ENCODE measurements around the gene NACC2. TPM values are rescaled to one million over a fixed set of nuclear protein-coding genes. Genes with fewer than 3 reads are reported as not detected.

The NACC2 gene
- total and polyA plus RNA-seq, 2 donors (not counting 1 experiment from before 2014, with no cell fraction given), result 0.34 to 1.9 TPM

GRCh38 chr9:136085815-136086212 lies 9.3 kb downstream of the NACC2 start:
- H3K4me3 Mint-ChIP-seq, result no peak overlapping the region
- TF ChIP-seq CTCF (IDR thresholded peaks at IDR 0.05), result no peak
- no peak for TF ChIP-seq EZH2 (IDR thresholded peaks at IDR 0.05; ENCODE audit: borderline replicate concordance, insufficient read depth, low read depth, low read length, poor library complexity, severe bottlenecking)
- H3K27me3 Mint-ChIP-seq, result peaks cover 20% of the 10 kb centered on the region
- no peak overlapping the region for H3K4me2 ChIP-seq (replicated peaks; ENCODE audit: low read depth, low read length, poor library complexity, severe bottlenecking)
- H4K20me1 ChIP-seq (ENCODE audit: control insufficient read depth, insufficient read depth, low read length, poor library complexity, severe bottlenecking), result no peaks in the 10 kb centered on the region
- no peaks in the 10 kb centered on the region for H3K36me3 ChIP-seq (replicated peaks in 1 of 2; ENCODE audit: control extremely low read depth in 1 of 2, control insufficient read depth in 1 of 2, extremely low read depth in 1 of 2, insufficient read depth in 2 of 2, low read length in 1 of 2)
- H3K9me3 ChIP-seq (ENCODE audit: control extremely low read depth in 1 of 3, control insufficient read depth in 2 of 3, insufficient read depth in 1 of 3, low read length in 2 of 3), result no peaks in the 10 kb centered on the region
- no peaks in the 10 kb centered on the region for H3K9me3 Mint-ChIP-seq (ENCODE audit: insufficient read depth)
- ATAC-seq (ENCODE audit: low read depth) (no peak), DNase-seq (no peak)
- H3K4me1 Mint-ChIP-seq, result peaks cover 3% of the 10 kb centered on the region
- intact Hi-C loops (cut with micrococcal nuclease), result no loop called here
- no peak overlapping the region for H3K27ac Mint-ChIP-seq
- no peak overlapping the region for H3K4me3 ChIP-seq (ENCODE audit: control extremely low read depth in 1 of 5, extremely low read depth in 1 of 5, insufficient read depth in 1 of 5, low read depth in 2 of 5, low read length in 4 of 5)
- 91% methylated on average over 14 of the region's 16 CpGs for WGBS (ENCODE audit: insufficient coverage)
- no peak overlapping the region for H3K9ac ChIP-seq (ENCODE audit: low read length)
- POLR2A ChIA-PET, result no interaction called here
- H3K27me3 ChIP-seq (replicated peaks in 1 of 4; ENCODE audit: control extremely low read depth in 1 of 4, control insufficient read depth in 3 of 4, insufficient read depth in 4 of 4, low read length in 3 of 4), result peaks cover 0 to 30% (median 6%) of the 10 kb centered on the region in 4 experiments
- H3K79me2 ChIP-seq (ENCODE audit: control insufficient read depth, insufficient read depth, low read length), result no peaks in the 10 kb centered on the region
- no peak overlapping the region for H2AFZ ChIP-seq (ENCODE audit: insufficient read depth, low read depth, low read length, poor library complexity, severe bottlenecking)
- CTCF ChIA-PET, result interaction anchor here (0.7 kb wide), 1 partner anchor 40 kb away, joined by 3 read pairs; no protein-coding TSS in a partner anchor
- peaks cover 0 to 4% of the 10 kb centered on the region in 2 donors for H3K4me1 ChIP-seq (ENCODE audit: control insufficient read depth in 2 of 2, insufficient read depth in 2 of 2, low read length in 2 of 2)
- no peak overlapping the region for H3K27ac ChIP-seq (ENCODE audit: low read length in 2 of 2)

- CTCF ChIA-PET, result no interaction called here
- peaks cover 0 to 19% (median 5%) of the 10 kb centered on the region in 4 experiments for H3K27me3 ChIP-seq (replicated peaks in 1 of 4; ENCODE audit: control extremely low read depth in 1 of 4, control insufficient read depth in 3 of 4, insufficient read depth in 4 of 4, low read length in 3 of 4)
- no peak for TF ChIP-seq CTCF (IDR thresholded peaks at IDR 0.05)
- TF ChIP-seq EZH2 (IDR thresholded peaks at IDR 0.05; ENCODE audit: borderline replicate concordance, insufficient read depth, low read depth, low read length, poor library complexity, severe bottlenecking), result no peak
- H4K20me1 ChIP-seq (ENCODE audit: control insufficient read depth, insufficient read depth, low read length, poor library complexity, severe bottlenecking), result no peaks in the 10 kb centered on the region
- no peak overlapping the region for H3K4me2 ChIP-seq (replicated peaks; ENCODE audit: low read depth, low read length, poor library complexity, severe bottlenecking)
- H3K9me3 Mint-ChIP-seq (ENCODE audit: insufficient read depth), result no peaks in the 10 kb centered on the region
- WGBS (ENCODE audit: insufficient coverage), result 76% methylated on average over 23 of the region's 33 CpGs
- peaks cover 13% of the 10 kb centered on the region for H3K27me3 Mint-ChIP-seq
- peaks cover 0 to 2% of the 10 kb centered on the region in 2 donors for H3K4me1 ChIP-seq (ENCODE audit: control insufficient read depth in 2 of 2, insufficient read depth in 2 of 2, low read length in 2 of 2)
- no peak overlapping the region for H3K4me3 Mint-ChIP-seq
- no peak overlapping the region for H3K9ac ChIP-seq (ENCODE audit: low read length)
- H3K9me3 ChIP-seq (ENCODE audit: control extremely low read depth in 1 of 3, control insufficient read depth in 2 of 3, insufficient read depth in 1 of 3, low read length in 2 of 3), result no peaks in the 10 kb centered on the region
- H3K36me3 ChIP-seq (replicated peaks in 1 of 2; ENCODE audit: control extremely low read depth in 1 of 2, control insufficient read depth in 1 of 2, extremely low read depth in 1 of 2, insufficient read depth in 2 of 2, low read length in 1 of 2), result no peaks in the 10 kb centered on the region
- intact Hi-C loops (cut with micrococcal nuclease), result no loop called here
- H3K27ac ChIP-seq (ENCODE audit: low read length in 2 of 2), result no peak overlapping the region
- no peaks in the 10 kb centered on the region for H3K79me2 ChIP-seq (ENCODE audit: control insufficient read depth, insufficient read depth, low read length)
- H2AFZ ChIP-seq (ENCODE audit: insufficient read depth, low read depth, low read length, poor library complexity, severe bottlenecking), result no peak overlapping the region
- no peak overlapping the region for H3K4me3 ChIP-seq (ENCODE audit: control extremely low read depth in 1 of 5, extremely low read depth in 1 of 5, insufficient read depth in 1 of 5, low read depth in 2 of 5, low read length in 4 of 5)
- ATAC-seq (ENCODE audit: low read depth) (no peak), DNase-seq (no peak)
- H3K27ac Mint-ChIP-seq, result no peak overlapping the region
- POLR2A ChIA-PET, result no interaction called here
- H3K4me1 Mint-ChIP-seq, result no peaks in the 10 kb centered on the region
Observed at GRCh38 chr9:136084063-136084944, 10.8 kb downstream of the NACC2 start.
